Naive thymus-derived CD4-positive, alpha-beta T cell (primary cell): ENCODE data around the gene SPNS2. TPM values are rescaled to one million over a fixed set of nuclear protein-coding genes. Genes with fewer than 3 reads are reported as not detected.

Experiments
- ATAC-seq: fragments of 150-1000 bp; cut with Tn5 transposase; 2 replicates; pipeline ENCODE4 v1.10.0; 2021; ENCODE audit warnings: mild to moderate bottlenecking, moderate library complexity
- CTCF ChIA-PET: fragments of 350-600 bp; sonication (Branson Sonifier 250); formaldehyde crosslinking; loops from one replicate; lab custom pipeline; 2021; ENCODE audit warnings: antibody characterized with exemption; lab: Charles Lee
- POLR2A ChIA-PET: fragments of 350-600 bp; sonication (Branson Sonifier 250); formaldehyde crosslinking; loops from one replicate; lab custom pipeline; 2021; ENCODE audit warnings: antibody characterized with exemption, inconsistent platforms; lab: Charles Lee
- DNase-seq, 9 donors: peaks; one replicate each; pipeline versions ENCODE4 v3.0.0 to v3.0.0-alpha.2; 2020 to 2022; ENCODE audit warnings: mixed read lengths in 1 of 9
- H3K27ac ChIP-seq: one replicate; pipeline ENCODE4 v1.7.0; 2013; ENCODE audit warnings: mild to moderate bottlenecking, low read depth, low read length, moderate library complexity
- H3K27me3 ChIP-seq, 2 donors: one replicate each; pipeline ENCODE4 v1.7.0; 2013; ENCODE audit warnings: low read length in 2 of 2, mild to moderate bottlenecking in 2 of 2, moderate library complexity in 2 of 2; ENCODE audit not compliant: control insufficient read depth in 2 of 2, insufficient read depth in 2 of 2
- H3K36me3 ChIP-seq, 3 experiments: 1 replicate in 2 of 3; 2 replicates in 1 of 3; pipeline ENCODE4 v1.7.0; 2013; ENCODE audit warnings: low read length in 3 of 3, mild to moderate bottlenecking in 3 of 3, moderate library complexity in 1 of 3; ENCODE audit not compliant: insufficient read depth in 3 of 3, control insufficient read depth in 2 of 3
- H3K4me1 ChIP-seq, 2 donors: one replicate each; pipeline ENCODE4 v1.7.0; 2013; ENCODE audit warnings: low read length in 2 of 2, mild to moderate bottlenecking in 2 of 2, moderate library complexity in 1 of 2; ENCODE audit not compliant: control insufficient read depth in 2 of 2, insufficient read depth in 2 of 2
- H3K4me3 ChIP-seq: 2 replicates; pipeline ENCODE4 v1.7.0; 2013; ENCODE audit warnings: mild to moderate bottlenecking, low read length
- H3K9me3 ChIP-seq, 3 experiments: 1 replicate in 2 of 3; 2 replicates in 1 of 3; pipeline ENCODE4 v1.7.0; 2013; ENCODE audit warnings: low read length in 3 of 3; ENCODE audit not compliant: control insufficient read depth in 2 of 3
- H3K27ac Mint-ChIP-seq, 9 donors: one replicate each; pipeline ENCODE4 v1.8.0; 2020 to 2022; ENCODE audit warnings: mixed read lengths in 9 of 9, mild to moderate bottlenecking in 8 of 9, moderate library complexity in 5 of 9, inconsistent platforms in 2 of 9
- H3K27me3 Mint-ChIP-seq, 5 donors: one replicate each; pipeline ENCODE4 v1.8.0; 2021 to 2022; ENCODE audit warnings: mixed read lengths in 5 of 5, mild to moderate bottlenecking in 1 of 5
- H3K36me3 Mint-ChIP-seq, 5 donors: one replicate each; pipeline ENCODE4 v1.8.0; 2020 to 2022; ENCODE audit warnings: mixed read lengths in 5 of 5, mild to moderate bottlenecking in 3 of 5, inconsistent platforms in 1 of 5
- H3K4me1 Mint-ChIP-seq, 7 donors: one replicate each; pipeline ENCODE4 v1.8.0; 2020 to 2022; ENCODE audit warnings: mixed read lengths in 7 of 7, mild to moderate bottlenecking in 3 of 7, inconsistent platforms in 1 of 7
- H3K4me3 Mint-ChIP-seq, 10 donors: one replicate each; pipeline ENCODE4 v1.8.0; 2020 to 2022; ENCODE audit warnings: mild to moderate bottlenecking in 10 of 10, mixed read lengths in 10 of 10, moderate library complexity in 6 of 10, inconsistent platforms in 2 of 10
- H3K9me3 Mint-ChIP-seq, 11 donors: one replicate each; pipeline ENCODE4 v1.8.0; 2020 to 2022; ENCODE audit warnings: mixed read lengths in 11 of 11, mild to moderate bottlenecking in 4 of 11, inconsistent platforms in 1 of 11, moderate library complexity in 1 of 11
- intact Hi-C, 2 donors: fragments of 100-400 bp; cut with micrococcal nuclease; formaldehyde crosslinking; loops; one replicate each; pipeline ENCODE4 v1.15.1; 2023
- polyA plus RNA-seq, 2 donors: library from polyadenylated mRNA; unstranded; fragments of 300-500 nt; fragmentation: Illumina TruSeq; gene quantifications; one replicate each; pipeline ENCODE4 v1.2.3, GENCODE V29; 2021
- total RNA-seq, 6 experiments: library from RNA in 5 of 6; stranded (reverse) in 5 of 6; gene quantifications; 1 replicate in 5 of 6; 2 replicates in 1 of 6; pipeline ENCODE4 v1.2.3 and lab custom pipeline; 2021 to 2026

SPNS2 gene
- total and polyA plus RNA-seq, 7 experiments from 2014 or later = 0.19 to 0.56 (median 0.50) TPM; not detected in 3

GRCh38 chr17:4516735-4517134 lies 18.1 kb downstream of the SPNS2 start:
- Histone ChIP-seq H3K9me3 (no peaks in the 10 kb centered on the region), H3K36me3 (no peaks in the 10 kb centered on the region), H3K4me3 (no peak overlapping the region), H3K27ac (no peak overlapping the region), H3K27me3 (no peaks in the 10 kb centered on the region), H3K4me1 (no peaks in the 10 kb centered on the region)
- Mint-ChIP-seq H3K36me3 (peaks cover 0 to 2% (median 0%) of the 10 kb centered on the region in 5 donors), H3K4me3 (no peak overlapping the region), H3K4me1 (peaks cover 0 to 3% (median 0%) of the 10 kb centered on the region in 7 donors), H3K9me3 (no peaks in the 10 kb centered on the region), H3K27ac (no peak overlapping the region), H3K27me3 (no peaks in the 10 kb centered on the region)
- intact Hi-C loops = no loop called here
- POLR2A ChIA-PET = no interaction called here
- DNase-seq (no peak), ATAC-seq (no peak)
- CTCF ChIA-PET = interaction anchor here (0.7 kb wide), 1 partner anchor 17 kb away, joined by 3 read pairs; no protein-coding TSS in a partner anchor

- Mint-ChIP-seq H3K27me3 (no peaks in the 10 kb centered on the region), H3K4me3 (no peak overlapping the region), H3K27ac (no peak overlapping the region), H3K9me3 (no peaks in the 10 kb centered on the region), H3K4me1 (peaks cover 0 to 3% (median 0%) of the 10 kb centered on the region in 7 donors), H3K36me3 (peaks cover 0 to 2% (median 0%) of the 10 kb centered on the region in 5 donors)
- Histone ChIP-seq H3K9me3 (no peaks in the 10 kb centered on the region), H3K27me3 (no peaks in the 10 kb centered on the region), H3K4me1 (no peaks in the 10 kb centered on the region), H3K4me3 (no peak overlapping the region), H3K27ac (no peak overlapping the region), H3K36me3 (no peaks in the 10 kb centered on the region)
- intact Hi-C loops = no loop called here
- ChIA-PET POLR2A (no interaction called here), CTCF (no interaction called here)
- no peak for ATAC-seq
- DNase-seq = no peak
These were observed 20.2 kb downstream of the SPNS2 start for GRCh38 chr17:4518901-4519300.

DNA sequence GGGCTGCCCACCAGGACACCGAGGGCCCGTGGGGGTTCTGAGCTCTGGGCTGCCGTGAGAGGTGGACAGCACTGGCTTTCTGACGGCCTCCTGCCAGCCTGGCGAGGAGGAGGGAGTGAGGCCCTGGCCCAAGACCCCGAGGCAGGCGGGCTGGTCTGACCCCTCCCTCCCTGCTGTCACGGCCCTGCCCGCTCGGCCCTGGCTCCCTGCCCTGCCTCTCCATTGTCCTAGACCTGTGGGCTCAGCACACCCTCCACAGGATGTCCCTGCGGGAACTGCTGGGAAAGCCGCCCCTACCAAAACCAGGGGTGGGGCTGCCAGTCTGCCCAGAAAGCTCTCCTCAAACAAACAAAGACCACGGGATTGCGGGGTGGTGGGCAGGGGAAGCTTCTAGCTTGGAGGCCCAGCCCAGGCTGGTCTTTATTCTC lies 20.7 kb downstream of the SPNS2 start:
- CTCF ChIA-PET = no interaction called here
- POLR2A ChIA-PET = no interaction called here

DNA sequence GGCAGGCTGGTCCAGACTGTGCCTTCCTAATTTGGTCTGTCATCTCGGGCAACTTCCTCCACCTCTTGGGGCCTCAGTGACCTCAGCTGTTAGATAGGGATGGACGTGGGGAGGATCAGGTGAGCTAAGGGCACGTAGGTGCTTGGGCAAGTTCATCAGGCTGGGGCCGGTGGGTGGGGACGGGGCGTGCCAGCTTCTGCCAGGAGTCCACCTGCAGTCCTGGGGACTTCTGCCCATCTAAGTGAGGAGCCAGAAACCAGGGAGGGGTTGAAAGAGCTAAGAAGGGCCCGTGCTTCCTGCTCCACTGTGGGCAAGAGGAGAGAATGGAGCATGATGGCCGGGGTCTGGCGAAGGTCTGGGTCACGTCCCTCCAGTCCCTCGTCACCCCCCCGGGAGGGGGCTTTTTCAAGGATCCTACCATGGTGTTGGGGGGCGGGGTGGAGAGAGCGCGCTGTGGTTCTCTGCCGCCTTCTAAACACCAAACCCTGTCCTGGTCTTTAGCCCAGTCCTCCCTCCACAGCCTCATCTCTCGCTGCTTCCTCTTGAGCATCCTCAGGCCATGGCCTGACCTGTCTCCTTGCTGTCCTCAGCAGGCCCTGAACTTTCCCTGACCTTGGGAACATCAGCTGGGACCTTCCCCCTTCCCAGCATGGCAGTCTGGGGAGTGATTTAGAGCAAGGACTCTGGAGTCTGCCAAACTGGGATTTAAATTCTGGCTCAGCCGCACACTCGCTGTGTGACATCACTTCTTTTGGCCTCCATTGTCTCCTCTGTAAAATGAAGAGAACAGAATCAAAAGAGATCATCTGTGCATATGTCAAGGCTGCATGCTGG lies 21.6 kb downstream of the SPNS2 start:
- no peak overlapping the region for H3K4me3 Mint-ChIP-seq
- no peak overlapping the region for H3K27ac ChIP-seq
- DNase-seq (no peak), ATAC-seq (no peak)
- intact Hi-C loops = no loop called here
- H3K27me3 ChIP-seq = no peaks in the 10 kb centered on the region
- H3K27ac Mint-ChIP-seq = no peak overlapping the region
- no peaks in the 10 kb centered on the region for H3K27me3 Mint-ChIP-seq
- H3K36me3 ChIP-seq = no peaks in the 10 kb centered on the region
- POLR2A ChIA-PET = no interaction called here
- peaks cover 0 to 2% (median 0%) of the 10 kb centered on the region in 5 donors for H3K36me3 Mint-ChIP-seq
- no peaks in the 10 kb centered on the region for H3K4me1 ChIP-seq
- no peaks in the 10 kb centered on the region for H3K9me3 Mint-ChIP-seq
- H3K9me3 ChIP-seq = no peaks in the 10 kb centered on the region
- H3K4me3 ChIP-seq = no peak overlapping the region
- H3K4me1 Mint-ChIP-seq = peaks cover 0 to 3% (median 0%) of the 10 kb centered on the region in 7 donors
- CTCF ChIA-PET = no interaction called here

More for the DNA sequence above, 20.7 kb downstream of the SPNS2 start:
- Histone ChIP-seq H3K9me3 (no peaks in the 10 kb centered on the region), H3K36me3 (no peaks in the 10 kb centered on the region), H3K27ac (no peak overlapping the region), H3K4me1 (no peaks in the 10 kb centered on the region), H3K4me3 (no peak overlapping the region), H3K27me3 (no peaks in the 10 kb centered on the region)
- Mint-ChIP-seq H3K4me3 (no peak overlapping the region), H3K36me3 (peaks cover 0 to 2% (median 0%) of the 10 kb centered on the region in 5 donors), H3K4me1 (peaks cover 0 to 3% (median 0%) of the 10 kb centered on the region in 7 donors), H3K27ac (no peak overlapping the region), H3K9me3 (no peaks in the 10 kb centered on the region), H3K27me3 (no peaks in the 10 kb centered on the region)
- ATAC-seq (no peak), DNase-seq (no peak)
- intact Hi-C loops = no loop called here

DNA sequence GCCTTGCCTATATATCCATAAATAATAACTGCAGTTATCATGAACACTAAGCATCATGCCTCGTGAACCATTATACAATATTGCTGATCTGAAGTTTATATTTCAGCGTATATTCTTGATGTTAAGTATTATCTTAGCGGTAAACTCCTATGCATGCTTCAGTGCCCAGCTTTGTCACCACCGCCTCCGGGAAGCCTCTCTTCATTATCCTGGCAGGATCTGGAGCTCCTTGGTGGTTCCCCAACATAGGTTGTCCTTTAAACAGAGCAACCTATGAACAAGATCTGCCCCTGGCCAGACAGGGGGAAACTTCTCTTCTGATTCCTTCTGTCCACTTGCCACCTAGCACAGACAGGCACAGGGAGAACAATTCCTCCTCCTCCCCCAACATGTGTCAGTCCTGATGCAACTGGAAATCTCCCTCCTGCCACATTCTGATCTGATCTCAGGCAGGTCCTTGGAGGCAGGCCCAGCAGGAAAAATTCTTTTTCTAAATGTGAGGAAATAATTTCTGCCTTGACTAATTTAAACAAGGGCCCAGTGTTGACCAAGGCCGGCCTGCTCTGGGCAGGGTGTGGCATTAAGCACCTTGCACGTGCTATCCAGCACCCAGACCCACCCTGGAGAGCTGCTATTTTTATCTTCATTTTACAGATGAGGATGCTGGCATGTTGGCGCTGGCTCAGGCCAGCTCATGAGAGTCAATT lies 22.4 kb downstream of the SPNS2 start:
- H3K27me3 Mint-ChIP-seq = no peaks in the 10 kb centered on the region
- Histone ChIP-seq H3K4me1 (no peaks in the 10 kb centered on the region), H3K27ac (no peak overlapping the region), H3K27me3 (no peaks in the 10 kb centered on the region), H3K4me3 (no peak overlapping the region), H3K36me3 (no peaks in the 10 kb centered on the region), H3K9me3 (no peaks in the 10 kb centered on the region)
- H3K27ac Mint-ChIP-seq = no peak overlapping the region
- H3K36me3 Mint-ChIP-seq = peaks cover 0 to 2% (median 0%) of the 10 kb centered on the region in 5 donors
- no peaks in the 10 kb centered on the region for H3K9me3 Mint-ChIP-seq
- H3K4me1 Mint-ChIP-seq = peaks cover 0 to 3% (median 0%) of the 10 kb centered on the region in 7 donors
- DNase-seq = no peak
- H3K4me3 Mint-ChIP-seq = no peak overlapping the region
- POLR2A ChIA-PET = no interaction called here
- no peak for ATAC-seq
- CTCF ChIA-PET = no interaction called here
- intact Hi-C loops = no loop called here

DNA sequence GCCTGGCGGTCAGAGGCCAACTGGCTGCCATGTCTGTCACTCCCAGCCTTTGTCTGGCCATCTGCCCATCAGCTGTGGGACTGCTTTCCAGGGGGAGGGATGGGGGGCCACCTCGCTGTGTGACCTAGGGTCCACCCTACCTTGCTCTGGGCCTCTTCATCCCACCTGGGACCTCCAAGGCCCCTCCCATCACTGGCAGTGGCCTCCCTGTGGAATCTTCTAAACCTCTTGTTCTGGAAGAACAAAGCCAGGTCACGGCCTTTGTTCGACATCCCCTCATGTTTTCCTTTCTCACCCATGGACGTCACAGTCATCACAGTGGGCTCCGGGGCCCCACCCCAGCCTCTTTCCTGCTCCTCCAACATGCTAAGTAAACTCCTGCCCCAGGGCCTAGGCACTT lies 24.0 kb downstream of the SPNS2 start:
- ATAC-seq (no peak), DNase-seq (no peak)
- H3K36me3 Mint-ChIP-seq = peaks cover 0 to 2% (median 0%) of the 10 kb centered on the region in 5 donors
- intact Hi-C loops = no loop called here
- Histone ChIP-seq H3K4me1 (no peaks in the 10 kb centered on the region), H3K27ac (no peak overlapping the region), H3K27me3 (no peaks in the 10 kb centered on the region), H3K36me3 (no peaks in the 10 kb centered on the region), H3K9me3 (no peaks in the 10 kb centered on the region), H3K4me3 (no peak overlapping the region)
- H3K9me3 Mint-ChIP-seq = no peaks in the 10 kb centered on the region
- peaks cover 0 to 13% (median 0%) of the 10 kb centered on the region in 5 donors for H3K27me3 Mint-ChIP-seq
- H3K4me1 Mint-ChIP-seq = peaks cover 0 to 3% (median 0%) of the 10 kb centered on the region in 7 donors
- no peak overlapping the region for H3K27ac Mint-ChIP-seq
- ChIA-PET POLR2A (no interaction called here), CTCF (no interaction called here)
- no peak overlapping the region for H3K4me3 Mint-ChIP-seq
